GM06990 (cell line): ENCODE data around the gene PRKN.
A peak's percentile ranks its signal among the peaks of the same experiment; 100 is the strongest.

Experiments
- DNase-seq: peaks from one replicate; pipeline ENCODE4 v3.0.0-alpha.2; 2011; ENCODE audit not compliant: insufficient read length; ENCODE audit errors: extremely low read depth
- H3K27me3 ChIP-seq: replicated peaks from 2 replicates; pipeline ENCODE4 v1.6.0; 2011; ENCODE audit warnings: low read length; ENCODE audit not compliant: control insufficient read depth, insufficient read depth
- H3K36me3 ChIP-seq: 2 replicates; pipeline ENCODE4 v1.5.1; 2011; ENCODE audit warnings: low read length; ENCODE audit not compliant: control insufficient read depth, insufficient read depth
- H3K4me3 ChIP-seq: replicated peaks from 2 replicates; pipeline ENCODE4 v1.5.1; 2011; ENCODE audit warnings: low read depth, mild to moderate bottlenecking, control low read depth, low read length
- TF ChIP-seq, protein P1 (sequence below): IDR thresholded peaks from 2 replicates; pipeline ENCODE4 v1.5.1; 2011; ENCODE audit warnings: low read length, control low read depth, mild to moderate bottlenecking, inconsistent platforms; ENCODE audit not compliant: insufficient read depth, poor library complexity, severe bottlenecking

The PRKN gene

DNA sequence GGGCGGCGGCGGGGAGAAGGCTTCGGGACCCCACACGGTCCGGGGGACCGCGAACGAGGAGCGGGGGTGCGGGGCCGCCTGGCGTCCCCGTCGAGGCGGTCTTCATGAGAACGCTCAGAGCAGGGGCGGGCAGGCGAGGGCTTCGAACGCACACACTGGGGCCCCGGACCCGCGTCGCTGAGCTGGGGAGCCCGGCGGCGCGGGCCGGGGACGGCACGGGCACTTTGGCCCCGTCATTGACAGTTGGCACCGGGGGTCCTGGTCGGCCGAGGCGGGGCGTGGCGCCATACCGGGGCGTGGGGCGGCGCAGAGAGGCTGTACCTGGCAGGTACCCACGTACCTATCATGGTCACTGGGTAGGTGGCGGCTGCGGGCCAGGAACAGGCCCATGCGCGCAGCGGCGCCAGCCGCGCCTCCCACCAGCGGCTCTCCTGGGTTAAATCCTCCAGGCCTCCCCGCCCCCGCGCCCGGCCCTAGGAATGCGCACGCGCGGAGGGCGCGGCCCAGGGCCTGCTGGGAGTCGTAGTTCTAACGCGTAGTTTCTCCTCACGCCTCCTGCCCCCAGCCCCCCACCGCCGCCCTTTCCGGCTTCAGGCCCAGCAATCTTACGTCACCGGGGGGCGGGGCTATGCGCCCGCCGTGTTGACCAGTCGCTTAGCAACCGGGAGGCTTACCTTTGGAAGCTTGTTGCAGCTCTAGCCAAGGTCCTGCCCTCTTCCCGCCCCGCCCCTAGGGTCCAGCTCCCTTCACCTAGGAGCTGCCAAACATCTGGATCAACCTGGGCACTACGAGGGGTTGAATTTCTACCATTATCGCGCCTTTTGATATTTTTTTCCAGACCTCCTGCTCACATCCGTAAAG, at the start of gene PRKN, which contains the start of gene PACRG:
Gene PRKN, minus strand, starts transcription at position 445 of the 861 bp plus-strand sequence.
Gene PACRG, plus strand, starts transcription at position 653 of the 861 bp plus-strand sequence.
- Histone ChIP-seq H3K4me3 (peak within 1 kb of the TSS; percentile 70), H3K36me3 (no peaks in the 10 kb centered on the region), H3K27me3 (no peaks in the 10 kb centered on the region)
- peak; percentile 93 for DNase-seq
- TF ChIP-seq, protein P1, sequence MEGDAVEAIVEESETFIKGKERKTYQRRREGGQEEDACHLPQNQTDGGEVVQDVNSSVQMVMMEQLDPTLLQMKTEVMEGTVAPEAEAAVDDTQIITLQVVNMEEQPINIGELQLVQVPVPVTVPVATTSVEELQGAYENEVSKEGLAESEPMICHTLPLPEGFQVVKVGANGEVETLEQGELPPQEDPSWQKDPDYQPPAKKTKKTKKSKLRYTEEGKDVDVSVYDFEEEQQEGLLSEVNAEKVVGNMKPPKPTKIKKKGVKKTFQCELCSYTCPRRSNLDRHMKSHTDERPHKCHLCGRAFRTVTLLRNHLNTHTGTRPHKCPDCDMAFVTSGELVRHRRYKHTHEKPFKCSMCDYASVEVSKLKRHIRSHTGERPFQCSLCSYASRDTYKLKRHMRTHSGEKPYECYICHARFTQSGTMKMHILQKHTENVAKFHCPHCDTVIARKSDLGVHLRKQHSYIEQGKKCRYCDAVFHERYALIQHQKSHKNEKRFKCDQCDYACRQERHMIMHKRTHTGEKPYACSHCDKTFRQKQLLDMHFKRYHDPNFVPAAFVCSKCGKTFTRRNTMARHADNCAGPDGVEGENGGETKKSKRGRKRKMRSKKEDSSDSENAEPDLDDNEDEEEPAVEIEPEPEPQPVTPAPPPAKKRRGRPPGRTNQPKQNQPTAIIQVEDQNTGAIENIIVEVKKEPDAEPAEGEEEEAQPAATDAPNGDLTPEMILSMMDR, result no peak

DNA sequence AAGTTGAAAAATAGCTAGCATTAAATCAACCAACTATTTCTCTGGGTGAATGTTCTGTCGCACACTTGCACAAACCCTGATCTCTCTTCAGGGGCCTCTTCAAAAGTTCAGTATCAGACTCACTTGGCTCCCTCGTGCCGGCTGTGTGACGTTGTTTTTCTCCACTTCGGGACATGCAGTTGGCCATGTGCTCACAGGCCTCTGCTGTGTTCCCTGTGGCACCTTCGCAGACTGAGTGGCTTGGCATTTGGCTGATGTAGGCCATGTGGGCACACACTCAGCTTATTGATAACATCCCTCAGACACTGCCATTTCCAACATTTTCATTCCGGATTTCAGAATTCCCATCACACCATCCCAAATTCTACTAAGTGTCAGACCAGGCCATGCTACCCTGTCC, 49.5 kb upstream of the PRKN start:
- TF ChIP-seq, protein P1, result no peak
- Histone ChIP-seq H3K27me3 (no peaks in the 10 kb centered on the region), H3K36me3 (no peaks in the 10 kb centered on the region), H3K4me3 (no peak overlapping the region)
- DNase-seq, result no peak

DNA sequence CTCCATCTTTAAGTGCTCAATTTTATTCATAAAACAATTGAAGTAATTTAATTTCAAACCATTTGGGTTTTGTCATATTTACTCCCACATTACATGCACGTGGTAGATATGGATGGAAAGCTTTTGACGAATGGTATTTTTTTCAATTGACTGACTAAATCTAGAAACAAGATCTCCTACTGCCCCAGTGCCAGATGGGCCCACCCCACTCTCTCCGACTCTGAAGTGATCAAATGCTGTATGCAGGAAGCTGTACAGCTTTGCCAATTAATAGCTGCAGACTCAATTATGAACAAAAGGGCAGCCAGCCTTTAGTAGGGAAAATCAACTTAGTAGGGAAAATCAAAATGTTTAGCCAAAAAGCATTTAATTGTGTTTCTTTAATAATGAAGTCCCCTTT, 46.4 kb upstream of the PRKN start:
- Histone ChIP-seq H3K27me3 (no peaks in the 10 kb centered on the region), H3K36me3 (no peaks in the 10 kb centered on the region), H3K4me3 (no peak overlapping the region)
- no peak for DNase-seq
- TF ChIP-seq, protein P1, result no peak

DNA sequence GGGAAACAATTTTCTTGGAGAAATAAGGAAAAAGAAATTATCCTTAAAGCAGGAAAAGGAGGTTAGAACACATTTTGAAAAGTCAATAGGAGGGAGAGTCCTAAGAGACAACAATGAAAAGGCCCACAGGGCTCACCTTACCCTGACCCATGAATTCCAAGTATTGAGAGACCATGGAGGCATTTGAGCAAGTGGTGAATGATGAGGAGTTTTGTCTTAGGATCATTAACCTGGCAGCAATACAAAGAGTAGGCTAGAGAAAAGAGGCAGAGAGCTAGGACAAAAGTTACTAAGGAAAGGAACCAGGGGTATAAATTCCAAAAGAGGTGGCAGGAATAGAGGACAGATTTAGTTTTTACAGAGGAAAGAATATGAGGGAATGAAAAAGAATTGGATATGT, 44.9 kb upstream of the PRKN start:
- no peak for DNase-seq
- Histone ChIP-seq H3K27me3 (no peaks in the 10 kb centered on the region), H3K4me3 (no peak overlapping the region), H3K36me3 (no peaks in the 10 kb centered on the region)
- TF ChIP-seq, protein P1, result no peak

DNA sequence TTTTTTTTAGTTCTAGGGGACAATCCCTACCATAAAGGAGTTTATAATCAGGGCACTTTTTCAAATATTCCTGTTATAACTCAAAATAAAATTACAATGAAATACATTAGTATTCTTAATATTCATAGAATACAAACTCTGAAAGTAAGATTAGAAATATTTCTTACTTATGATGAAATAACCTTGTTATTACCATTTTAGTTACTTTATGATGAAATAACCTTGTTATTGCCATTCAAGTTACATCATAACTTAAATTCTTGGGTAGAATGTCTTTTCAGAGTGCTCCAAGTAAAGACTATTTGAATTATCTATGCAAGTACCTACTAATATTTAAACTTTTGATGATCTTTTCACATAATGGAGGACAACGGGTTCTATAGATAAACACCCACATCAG, 43.4 kb upstream of the PRKN start:
- Histone ChIP-seq H3K27me3 (no peaks in the 10 kb centered on the region), H3K36me3 (no peaks in the 10 kb centered on the region), H3K4me3 (no peak overlapping the region)
- no peak for DNase-seq
- TF ChIP-seq, protein P1, result no peak

DNA sequence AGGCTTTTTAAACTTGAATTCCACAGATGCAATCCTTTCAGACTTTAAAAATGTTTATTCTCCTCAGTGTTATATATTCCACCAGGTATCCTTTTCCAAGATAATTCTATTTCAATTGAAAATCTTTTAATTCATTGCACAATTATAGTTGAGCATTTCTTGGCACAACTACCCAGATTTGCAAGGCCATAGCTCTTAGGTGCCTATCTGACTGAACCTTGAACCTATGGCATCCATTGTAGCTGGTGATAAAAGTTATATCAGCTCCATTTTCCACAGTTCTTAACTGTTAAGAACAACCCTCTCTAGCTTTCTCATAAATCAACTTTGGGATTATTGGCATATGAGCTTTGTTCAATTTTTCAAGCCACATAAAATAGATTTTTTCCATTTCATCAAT, 42.6 kb upstream of the PRKN start:
- Histone ChIP-seq H3K27me3 (no peaks in the 10 kb centered on the region), H3K4me3 (no peak overlapping the region), H3K36me3 (no peaks in the 10 kb centered on the region)
- TF ChIP-seq, protein P1, result no peak
- no peak for DNase-seq
